ENCODE measurements around the gene COA7.

Gene COA7

DNA sequence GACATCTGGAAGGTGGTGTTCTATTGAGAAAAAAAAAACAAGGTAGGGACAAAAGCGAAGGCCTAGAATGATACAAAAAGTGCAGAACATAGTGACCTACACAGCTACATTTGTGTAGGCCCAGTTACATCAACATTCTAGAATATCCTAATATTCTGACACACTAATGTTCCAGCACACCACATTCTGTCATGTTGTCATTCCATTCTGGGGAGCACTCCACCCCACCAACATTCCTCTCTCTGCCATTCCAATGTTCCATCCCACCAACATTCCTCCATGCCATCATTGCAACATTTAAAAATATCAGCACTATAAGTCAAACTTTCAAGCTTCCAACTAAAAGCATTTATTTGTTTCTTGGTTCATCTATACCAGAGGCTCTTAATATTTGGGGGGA, 28.5 kb downstream of the COA7 start:
- peak; percentile 32 for DNase-seq (ENCODE audit: low read depth)

DNA sequence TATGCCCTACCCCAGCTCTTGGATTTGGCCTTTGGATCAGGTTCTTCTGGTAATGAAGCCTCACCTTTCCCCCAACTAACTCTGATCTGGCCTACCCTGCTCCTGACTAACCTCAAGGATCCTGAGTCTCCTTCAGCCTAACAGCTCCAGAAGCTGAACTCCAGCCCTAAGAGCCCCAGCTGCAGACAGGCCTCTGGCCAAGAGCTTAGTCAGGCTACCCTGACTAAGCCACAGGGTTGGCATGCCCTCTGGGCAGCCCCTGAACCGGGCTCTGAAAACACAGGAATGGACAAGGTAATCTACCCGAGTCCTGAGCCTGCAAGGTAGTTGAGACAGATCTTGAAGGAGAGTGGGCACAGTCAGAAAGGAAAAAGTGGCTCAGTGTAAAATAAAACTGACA, 29.4 kb downstream of the COA7 start:
- peak; percentile 22 for DNase-seq (ENCODE audit: low read depth)

GRCh38 chr1:52667984-52668383, 30.2 kb downstream of the COA7 start:
- no peak for DNase-seq (ENCODE audit: low read depth)

GRCh38 chr1:52667290-52667689, 30.9 kb downstream of the COA7 start:
- DNase-seq (ENCODE audit: low read depth) = no peak

DNA sequence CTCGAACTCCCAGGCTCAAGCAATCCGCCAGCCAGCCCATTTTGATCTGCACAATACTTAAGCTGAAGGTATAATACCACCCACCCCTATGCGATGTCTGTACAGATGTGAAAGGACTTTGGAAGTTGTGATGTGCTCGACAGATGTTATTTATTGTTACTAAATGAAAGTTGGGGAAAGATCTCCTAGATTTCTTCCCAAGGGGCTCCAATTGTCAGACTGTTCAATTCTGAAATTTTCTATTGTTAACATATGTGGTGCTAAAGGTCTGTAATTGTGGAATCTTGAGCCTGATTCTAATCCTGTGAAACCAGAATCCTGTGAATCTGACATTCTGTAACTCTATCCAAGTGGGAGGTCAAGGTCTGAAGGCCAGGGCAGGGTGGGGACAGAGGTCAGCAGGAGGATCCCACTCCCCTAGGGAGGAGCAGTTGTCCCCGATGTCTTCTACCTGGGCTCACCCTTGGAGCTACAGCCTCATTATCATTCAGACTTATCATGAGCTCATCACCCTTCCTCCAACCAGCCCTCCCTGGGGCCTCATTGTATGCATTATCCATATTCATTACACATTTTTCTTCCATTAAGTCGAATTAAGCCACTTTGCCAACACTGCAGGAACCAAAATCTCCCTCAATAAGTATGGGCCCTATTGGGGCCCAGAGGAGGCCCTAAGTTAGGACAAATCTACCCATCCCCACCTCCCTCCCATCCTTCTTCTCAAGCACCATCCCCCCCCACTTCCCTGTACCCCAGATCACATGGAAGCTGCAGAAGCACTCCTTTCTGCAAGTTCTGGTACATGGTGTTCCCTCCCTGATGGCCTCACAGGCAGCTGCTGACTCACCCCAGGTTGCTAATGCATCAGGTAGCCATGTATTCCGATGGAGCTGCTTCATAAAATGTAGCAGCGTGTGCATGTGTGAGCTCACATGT, 32.9 kb downstream of the COA7 start:
- no peak for DNase-seq (ENCODE audit: low read depth)

DNA sequence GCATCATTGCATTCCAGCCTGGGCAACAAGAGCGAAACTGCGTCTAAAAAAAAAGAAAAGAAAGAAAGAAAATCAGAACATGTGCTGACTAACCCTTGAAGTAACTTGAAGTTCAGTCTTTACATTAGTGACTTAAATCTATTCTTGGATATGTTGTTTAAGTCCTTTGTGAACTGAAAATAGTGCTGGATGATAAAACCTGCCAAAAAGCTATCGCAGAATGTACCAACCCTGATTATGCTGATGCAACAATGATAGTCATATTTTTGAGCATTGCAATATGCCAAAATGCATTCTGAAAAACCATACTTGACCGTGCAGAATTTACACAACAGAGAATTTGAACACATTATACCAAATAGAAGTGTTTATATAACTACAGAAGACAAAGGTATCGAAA, 34.4 kb downstream of the COA7 start:
- no peak for DNase-seq (ENCODE audit: low read depth)

DNA sequence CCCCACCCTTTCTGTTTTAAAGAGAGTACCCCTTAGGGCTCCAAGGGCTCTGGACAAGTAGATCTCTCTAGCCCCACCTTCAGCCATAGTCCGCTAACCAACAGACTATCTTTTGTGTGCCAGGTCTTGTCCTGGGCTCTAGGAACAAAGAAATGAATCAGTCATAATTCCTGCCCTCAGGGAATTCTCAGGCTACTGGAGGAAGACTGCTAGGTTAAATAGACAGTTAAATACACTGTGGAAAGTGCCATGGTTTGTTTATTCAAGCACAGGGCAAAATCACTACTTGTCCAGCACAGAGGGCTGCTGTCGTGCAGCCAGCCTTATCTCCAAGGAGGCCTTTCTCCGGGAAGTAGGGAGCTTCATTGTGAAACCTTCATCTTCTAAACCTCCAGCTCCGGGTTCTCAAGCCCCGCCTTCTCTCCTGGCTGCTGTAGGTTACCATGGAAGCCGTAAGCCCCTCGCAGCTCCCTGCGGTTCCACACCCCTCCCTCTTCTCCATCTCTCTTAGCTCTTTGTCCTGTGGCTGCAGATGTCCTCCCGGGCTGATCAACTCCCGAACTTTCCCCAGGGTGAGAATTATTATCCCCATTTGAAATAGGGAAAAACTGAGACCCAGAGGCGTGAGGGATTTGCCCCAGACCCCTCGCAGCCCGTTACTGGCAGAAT, 35.4 kb downstream of the COA7 start:
- peak; percentile 21 for DNase-seq (ENCODE audit: low read depth)

DNA sequence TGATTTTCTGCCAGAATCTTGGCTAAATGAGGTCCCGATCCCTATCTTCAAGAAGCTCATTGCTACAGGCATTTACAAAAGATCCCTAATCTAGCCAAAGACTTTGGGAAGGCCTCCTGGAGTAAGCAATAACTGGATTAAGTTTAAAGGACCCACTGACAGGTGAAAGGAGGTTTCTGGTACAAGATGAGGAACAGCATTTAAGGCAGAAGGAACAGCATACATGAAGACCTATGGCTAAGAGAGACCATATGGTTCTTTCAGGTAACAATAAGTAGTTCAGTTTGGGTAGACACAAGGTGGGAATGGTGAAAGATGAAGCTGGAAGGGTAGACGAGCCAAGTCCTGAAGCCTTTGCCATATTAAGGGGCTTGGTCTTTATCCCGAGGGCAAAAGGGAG, 37.3 kb downstream of the COA7 start:
- no peak for DNase-seq (ENCODE audit: low read depth)

DNA sequence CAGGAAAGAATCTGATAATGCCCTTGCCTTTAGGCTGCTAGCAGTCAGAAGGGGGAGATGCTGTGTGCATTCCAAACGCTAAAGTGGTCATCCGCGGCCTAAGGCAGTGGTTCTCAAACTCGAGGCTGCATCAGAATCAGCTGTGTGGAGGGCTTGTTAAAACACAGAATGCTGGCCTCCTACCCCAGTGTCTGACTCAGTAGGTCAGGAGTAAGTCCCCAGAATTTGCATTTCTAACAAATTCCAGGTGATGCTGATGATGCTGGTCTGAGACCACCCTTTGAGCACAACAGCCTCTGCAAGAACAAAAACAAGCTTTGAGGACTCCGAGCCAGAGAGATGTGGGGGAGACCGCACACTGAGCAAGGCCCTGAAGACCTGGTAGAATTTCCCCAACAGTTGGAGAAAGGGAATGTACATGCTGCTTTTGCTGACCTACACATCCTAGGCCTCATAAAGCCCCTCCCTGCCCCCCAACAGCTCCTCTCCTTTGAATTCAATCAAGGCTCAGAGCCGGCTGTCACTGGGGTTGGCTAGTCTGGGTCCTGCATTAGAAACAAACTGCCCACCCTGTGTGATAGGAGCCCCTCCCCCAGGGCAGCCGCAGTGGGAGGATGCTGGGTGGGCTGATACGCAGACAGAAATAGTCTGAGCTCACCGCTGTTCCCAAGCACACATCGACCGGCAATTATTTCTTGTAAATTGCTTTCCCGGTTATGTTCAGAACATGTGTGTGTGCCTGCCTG, 38.1 kb downstream of the COA7 start:
- no peak for DNase-seq (ENCODE audit: low read depth)

- no peak for DNase-seq (ENCODE audit: low read depth)
Measured at GRCh38 chr1:52659356-52659755, 38.8 kb downstream of the COA7 start.

- DNase-seq (ENCODE audit: low read depth) = no peak
Measured at GRCh38 chr1:52658795-52659194, 39.4 kb downstream of the COA7 start.

- no peak for DNase-seq (ENCODE audit: low read depth)
Measured at GRCh38 chr1:52657702-52658101, 40.4 kb downstream of the COA7 start.

DNA sequence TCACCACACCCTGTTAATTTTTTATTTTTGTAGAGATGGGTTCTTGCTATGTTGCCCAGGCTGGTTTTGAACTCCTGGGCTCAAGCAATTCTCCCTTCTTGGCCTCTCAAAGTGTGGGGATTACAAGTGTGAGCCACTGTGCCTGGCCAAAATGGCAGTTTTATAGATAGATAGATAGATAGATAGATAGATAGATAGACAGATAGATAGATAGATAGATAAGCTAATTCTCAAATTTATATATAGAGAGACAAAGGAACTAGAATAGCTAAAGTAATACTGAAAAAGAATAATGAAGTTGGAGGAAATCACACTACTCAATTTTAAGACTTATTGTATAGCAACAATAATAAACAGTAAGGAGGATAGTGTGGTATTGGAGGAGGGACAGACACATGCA, 44.1 kb downstream of the COA7 start:
- no peak for DNase-seq (ENCODE audit: low read depth)

- DNase-seq (ENCODE audit: low read depth) = no peak
Measured at GRCh38 chr1:52653207-52653849, 44.8 kb downstream of the COA7 start.

DNA sequence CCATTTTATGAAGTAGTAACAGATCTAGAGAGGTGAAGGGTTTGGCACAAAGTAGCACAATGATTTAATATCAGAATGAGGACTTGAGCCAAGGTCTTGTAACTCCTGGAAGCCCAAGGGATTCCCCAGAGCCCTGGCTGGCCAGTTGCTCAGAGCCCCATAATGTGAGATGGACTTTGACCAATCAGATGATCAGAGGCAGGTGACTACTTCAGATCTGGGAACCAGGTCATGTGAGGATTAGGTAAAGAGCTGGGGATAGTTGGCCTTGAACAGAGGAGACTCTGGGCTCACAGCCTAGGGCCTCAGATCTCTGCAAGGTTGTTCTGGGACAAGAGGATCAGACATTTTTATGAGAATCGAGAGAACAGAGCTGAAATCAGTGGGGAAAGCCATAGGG, 46.2 kb downstream of the COA7 start:
- no peak for DNase-seq (ENCODE audit: low read depth)

GRCh38 chr1:52645261-52645660, 52.9 kb downstream of the COA7 start:
- DNase-seq (ENCODE audit: low read depth) = no peak

DNA sequence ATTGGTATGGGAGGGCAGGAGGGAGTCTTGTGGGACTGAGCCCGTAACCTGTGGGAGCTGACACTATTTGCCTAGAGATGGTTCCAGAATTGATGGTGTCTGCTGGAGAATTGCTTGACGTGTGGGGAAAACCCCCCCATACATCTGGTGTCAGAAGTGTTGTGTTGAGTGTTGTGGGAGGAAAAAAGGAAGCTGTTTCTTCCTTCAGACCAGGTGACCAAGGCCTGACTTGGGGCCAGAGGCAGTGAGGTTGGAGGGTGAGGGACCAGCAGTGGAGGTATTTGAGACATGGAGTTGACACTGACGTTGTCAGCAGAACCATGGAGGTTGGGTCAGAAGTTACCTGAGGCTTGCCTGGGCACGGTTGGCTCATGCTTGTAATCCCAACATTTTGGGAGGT, 56.8 kb downstream of the COA7 start:
- DNase-seq (ENCODE audit: low read depth) = no peak

DNA sequence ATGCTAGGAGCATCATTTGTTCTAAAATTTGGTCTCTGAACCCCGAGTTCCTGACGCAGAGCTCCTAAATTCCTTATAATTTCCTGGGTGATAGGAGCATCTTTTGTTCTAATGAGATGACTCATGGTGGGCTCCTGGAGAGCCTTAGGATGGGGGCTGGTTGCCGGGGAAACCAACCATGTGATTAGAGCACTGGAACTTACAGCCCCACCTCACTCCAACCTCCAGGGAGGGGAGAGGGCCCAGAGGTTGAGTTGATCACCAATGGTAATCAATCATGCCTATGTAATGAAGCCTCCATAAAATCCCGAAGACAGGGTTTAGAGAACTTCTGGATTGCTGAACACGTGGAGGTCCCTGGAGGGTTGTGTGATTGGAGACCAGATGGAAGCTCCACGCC, 57.5 kb downstream of the COA7 start:
- no peak for DNase-seq (ENCODE audit: low read depth)

DNA sequence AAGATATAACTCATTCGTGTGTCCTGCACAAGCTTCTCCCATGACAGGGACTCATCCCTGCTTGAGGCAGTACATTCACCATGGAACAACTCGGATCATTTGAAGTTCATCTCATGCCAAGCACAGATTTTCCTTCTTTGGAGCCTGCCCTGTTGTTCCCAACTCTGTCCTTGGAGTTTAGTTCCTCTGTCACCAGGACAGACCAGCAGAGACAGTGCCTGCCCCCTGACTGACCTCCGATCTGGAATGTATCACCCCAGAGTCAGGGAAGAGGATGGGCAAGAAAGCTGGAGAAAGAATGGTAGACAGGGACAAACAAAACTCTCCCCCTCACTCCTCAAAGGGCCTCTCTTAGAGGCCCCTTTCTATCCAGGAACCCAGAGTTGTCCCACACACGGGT, 60.2 kb downstream of the COA7 start:
- DNase-seq (ENCODE audit: low read depth) = peak; percentile 20

DNA sequence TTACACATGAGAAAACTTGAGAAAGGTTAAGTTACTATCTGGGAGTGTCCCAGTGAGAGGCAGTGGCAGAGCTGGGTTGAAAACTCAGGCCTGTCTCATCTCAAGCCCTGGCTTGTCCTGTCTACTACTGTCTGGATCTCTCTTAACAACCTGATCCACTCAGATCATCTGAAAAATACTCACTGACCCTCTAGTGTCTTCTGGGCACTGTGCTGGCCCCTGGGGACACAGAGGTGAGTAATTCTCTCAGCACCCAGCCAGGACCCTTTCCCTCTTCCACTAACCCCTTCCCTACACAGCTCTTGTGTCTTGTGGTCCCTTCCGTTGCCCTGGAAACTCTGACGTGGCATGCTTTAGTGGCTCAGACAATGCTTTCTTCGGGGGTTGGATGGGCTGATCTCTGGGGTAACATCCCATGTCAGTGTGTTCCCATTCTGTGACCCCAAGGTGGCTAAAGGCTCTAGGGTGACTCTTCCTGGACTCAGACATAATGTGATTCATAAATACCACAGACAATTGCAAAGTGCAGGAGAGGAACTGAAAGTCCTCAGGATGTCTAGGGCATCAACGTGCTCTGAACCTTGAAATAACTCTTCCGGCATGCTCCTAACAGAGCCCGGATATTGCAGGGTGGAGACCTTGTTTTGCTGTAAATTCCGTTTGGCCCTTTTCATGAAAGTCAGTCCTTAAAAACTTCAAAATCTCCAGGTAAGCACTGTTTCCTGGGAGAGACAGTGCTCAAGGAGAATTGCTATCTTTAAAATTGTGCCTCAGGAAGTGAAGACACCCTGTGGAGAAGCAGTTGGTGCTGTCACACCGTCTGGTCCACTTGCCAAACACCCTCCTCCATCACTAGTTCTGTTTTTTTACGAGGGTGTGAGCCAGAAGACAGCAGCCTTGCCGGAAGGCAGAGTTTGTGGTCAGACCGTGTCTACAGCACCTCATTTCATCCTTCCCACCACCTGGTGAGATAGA, 61.1 kb downstream of the COA7 start:
- DNase-seq (ENCODE audit: low read depth) = no peak

All from GM04504 (cell line).